ENCODE results near the gene C2orf68. TPM values are rescaled to one million over a fixed set of nuclear protein-coding genes. Genes with fewer than 3 reads are reported as not detected.
"Not testable (repeated sequence)": the region's sequence is repeated elsewhere in the genome, so short reads cannot be mapped to it uniquely, and the experiment has no call there.

C2orf68 gene, protein sequence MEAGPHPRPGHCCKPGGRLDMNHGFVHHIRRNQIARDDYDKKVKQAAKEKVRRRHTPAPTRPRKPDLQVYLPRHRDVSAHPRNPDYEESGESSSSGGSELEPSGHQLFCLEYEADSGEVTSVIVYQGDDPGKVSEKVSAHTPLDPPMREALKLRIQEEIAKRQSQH
- total RNA-seq: 10 to 100 TPM; 15.7 to 21.9 (median 19.7) TPM

GRCh38 chr2:85611705-85612587 is at the start of gene C2orf68:
Gene C2orf68 (minus strand): TSS chr2:85612066. CDS start chr2:85611984, 82 bp downstream.
- no peaks in the 10 kb centered on the region for H3K9me3 ChIP-seq
- peak; percentile 84 to 85 for DNase-seq (ENCODE audit: low spot score in 2 of 2)
- peak within 1 kb of the TSS; percentile 40 to 93 (median 90) for H3K27ac ChIP-seq
- WGBS, 2 donors: 10 to 21% methylated on average over 31 to 66 of the region's 73 CpGs
- H3K36me3 ChIP-seq: peaks cover 0 to 28% (median 0%) of the 10 kb centered on the region in 3 donors
- H3K27me3 ChIP-seq: no peaks in the 10 kb centered on the region
- TF ChIP-seq EP300 (IDR thresholded peaks at IDR 0.05) (peak; percentile 60 to 92), CTCF (IDR thresholded peaks at IDR 0.05) (peak in 1 of 5 experiments; percentile 16), POLR2A (IDR thresholded peaks at IDR 0.05) (peak; percentile 36 to 78)
- peak within 1 kb of the TSS; percentile 77 to 99 (median 89) for H3K4me3 ChIP-seq
- H3K4me1 ChIP-seq: peaks cover 0 to 59% (median 14%) of the 10 kb centered on the region in 4 donors

GRCh38 chr2:85661139-85661858 is 49.4 kb upstream of the C2orf68 start:
- Histone ChIP-seq H3K4me3 (no peak overlapping the region), H3K27ac (peak overlapping the region in 3 of 4 donors; percentile 26 to 61 (median 28)), H3K27me3 (no peaks in the 10 kb centered on the region), H3K36me3 (peaks cover 0 to 24% (median 0%) of the 10 kb centered on the region in 3 donors), H3K4me1 (peaks cover 0 to 31% (median 0%) of the 10 kb centered on the region in 4 donors), H3K9me3 (no peaks in the 10 kb centered on the region)
- no peak for DNase-seq (ENCODE audit: low spot score in 2 of 2)
- WGBS, 2 donors: 69 to 80% methylated on average over 12 to 14 of the region's 14 CpGs
- TF ChIP-seq POLR2A (IDR thresholded peaks at IDR 0.05): no peak
- TF ChIP-seq CTCF (IDR thresholded peaks at IDR 0.05): no peak
- no peak for TF ChIP-seq EP300 (IDR thresholded peaks at IDR 0.05)

DNA sequence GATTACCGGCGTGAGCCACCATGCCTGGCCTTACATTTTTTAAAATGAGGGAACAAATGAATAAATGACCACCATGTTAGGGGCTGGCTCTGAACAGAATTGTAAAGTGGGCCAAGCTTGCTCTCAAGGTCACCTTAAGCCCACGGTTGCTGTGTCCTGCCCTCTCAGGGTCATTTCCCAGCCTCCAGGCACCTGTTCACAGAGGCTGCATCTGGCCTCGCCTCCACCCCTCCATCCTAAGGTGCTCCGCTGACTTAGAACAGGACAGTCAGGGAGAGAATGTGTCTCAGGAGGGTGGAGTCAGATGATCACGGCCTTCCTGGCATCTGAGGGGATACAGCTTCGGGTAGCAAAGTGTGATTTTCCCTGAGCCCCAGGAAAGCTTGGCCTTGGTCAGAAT is 48.9 kb upstream of the C2orf68 start:
- WGBS, 2 donors: 69 to 85% methylated on average over 7 of the region's 7 CpGs
- no peaks in the 10 kb centered on the region for H3K27me3 ChIP-seq
- H3K4me1 ChIP-seq: peaks cover 0 to 31% (median 0%) of the 10 kb centered on the region in 4 donors
- no peak for DNase-seq (ENCODE audit: low spot score in 2 of 2)
- no peak overlapping the region for H3K4me3 ChIP-seq
- H3K27ac ChIP-seq: peak overlapping the region in 1 of 4 donors; percentile 61
- peaks cover 0 to 29% (median 0%) of the 10 kb centered on the region in 3 donors for H3K36me3 ChIP-seq
- TF ChIP-seq CTCF (IDR thresholded peaks at IDR 0.05) (no peak), POLR2A (IDR thresholded peaks at IDR 0.05) (no peak), EP300 (IDR thresholded peaks at IDR 0.05) (no peak)
- H3K9me3 ChIP-seq: no peaks in the 10 kb centered on the region

DNA sequence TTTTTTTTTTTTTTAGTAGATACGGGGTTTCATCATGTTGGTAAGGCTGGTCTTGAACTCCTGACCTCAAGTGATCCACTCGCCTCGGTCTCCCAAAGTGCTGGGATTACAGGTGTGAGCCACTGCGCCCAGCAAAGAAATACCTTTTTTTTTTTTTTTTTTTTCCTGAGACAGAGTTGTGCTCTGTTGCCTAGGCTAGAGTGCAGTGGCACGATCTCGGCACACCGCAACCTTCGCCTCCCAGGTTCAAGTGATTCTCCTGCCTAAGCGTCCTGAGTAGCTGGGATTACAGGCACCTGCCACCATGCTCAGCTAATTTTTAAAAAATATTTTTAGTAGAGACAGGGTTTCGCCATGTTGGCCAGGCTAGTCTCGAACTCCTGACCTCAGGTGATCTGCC is 48.4 kb upstream of the C2orf68 start:
- not testable (repeated sequence) for H3K27me3 ChIP-seq; DNase-seq (ENCODE audit: low spot score in 2 of 2); H3K4me3 ChIP-seq; H3K9me3 ChIP-seq; H3K27ac ChIP-seq
- H3K36me3 ChIP-seq: peaks cover 0 to 29% (median 0%) of the 10 kb centered on the region in 3 donors
- peaks cover 0 to 31% (median 0%) of the 10 kb centered on the region in 4 donors for H3K4me1 ChIP-seq
- 94 to 97% methylated on average over 11 of the region's 11 CpGs for WGBS, 2 donors

GRCh38 chr2:85659324-85659981 is 47.6 kb upstream of the C2orf68 start:
- TF ChIP-seq CTCF (IDR thresholded peaks at IDR 0.05): no peak
- Histone ChIP-seq H3K36me3 (peaks cover 0 to 29% (median 0%) of the 10 kb centered on the region in 3 donors), H3K4me3 (no peak overlapping the region), H3K27ac (no peak overlapping the region), H3K27me3 (no peaks in the 10 kb centered on the region), H3K4me1 (peaks cover 0 to 31% (median 0%) of the 10 kb centered on the region in 4 donors), H3K9me3 (no peaks in the 10 kb centered on the region)
- no peak for DNase-seq (ENCODE audit: low spot score in 2 of 2)
- WGBS, 2 donors: 89 to 92% methylated on average over 9 to 12 of the region's 13 CpGs

DNA sequence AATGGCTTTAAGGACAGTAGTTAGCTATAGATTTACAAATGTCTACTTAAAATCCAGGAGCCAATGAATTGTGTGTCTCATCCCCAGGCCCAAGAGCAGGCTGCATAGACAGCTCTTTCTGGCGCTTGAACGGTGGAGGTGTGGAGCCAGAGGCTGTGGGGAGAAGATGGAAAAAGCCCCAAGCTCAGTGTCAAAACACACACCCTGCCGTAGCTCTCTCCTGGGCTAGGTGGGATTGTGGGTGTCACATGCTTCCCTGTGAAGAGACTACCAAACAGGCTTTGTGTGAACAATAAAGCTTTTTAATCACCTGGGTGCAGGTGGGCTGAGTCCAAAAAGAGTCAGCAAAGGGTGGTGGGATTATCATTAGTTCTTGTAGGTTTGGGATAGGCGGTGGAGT is 45.5 kb upstream of the C2orf68 start:
- not testable (repeated sequence) for H3K9me3 ChIP-seq; H3K27ac ChIP-seq; H3K4me3 ChIP-seq; DNase-seq (ENCODE audit: low spot score in 2 of 2); H3K27me3 ChIP-seq
- peaks cover 0 to 18% (median 0%) of the 10 kb centered on the region in 4 donors for H3K4me1 ChIP-seq
- WGBS, 2 donors: 86 to 89% methylated on average over 4 of the region's 4 CpGs
- peaks cover 0 to 45% (median 0%) of the 10 kb centered on the region in 3 donors for H3K36me3 ChIP-seq

All from tibial nerve (tissue), 4 donors.